SK-N-SH (cell line): ENCODE measurements around the gene CCDC93. TPM values are rescaled to one million over a fixed set of nuclear protein-coding genes. Genes with fewer than 3 reads are reported as not detected.

Experiments used
- CTCF ChIA-PET: fragments of 300-600, 350-600 bp; formaldehyde crosslinking; extraction: SDS; loops from one replicate; lab custom pipeline; 2021; lab: Yijun Ruan, JAX
- POLR2A ChIA-PET: fragments of 350-600 bp; sonication (Branson Sonifier 250); formaldehyde crosslinking; extraction: SDS; loops from one replicate; lab custom pipeline; 2020; ENCODE audit warnings: antibody characterized with exemption, inconsistent platforms; lab: Yijun Ruan, JAX
- DNase-seq: peaks from one replicate; pipeline ENCODE4 v3.0.0; 2012
- H2AFZ ChIP-seq: fragments of 200-600 bp; sonication (generic); 2 replicates; pipeline ENCODE4 v1.8.1; 2016; ENCODE audit warnings: antibody characterized with exemption, mild to moderate bottlenecking, low read depth
- H3F3A ChIP-seq: fragments of 200-600 bp; sonication (generic); replicated peaks from 2 replicates; pipeline ENCODE3; 2016; ENCODE audit warnings: antibody characterized with exemption, mild to moderate bottlenecking; ENCODE audit not compliant: insufficient read depth
- H3K27ac ChIP-seq, 2 experiments: fragments of 200-500 bp in 1 of 2; fragments of 200-600 bp in 1 of 2; sonication (Bioruptor generic) in 1 of 2; sonication (generic), shearing (Covaris generic) in 1 of 2; 2 replicates each; pipeline versions ENCODE4 v1.5.1 to v1.6.1; 2014 to 2016; ENCODE audit warnings: low read depth in 2 of 2, inconsistent platforms in 1 of 2, low read length in 1 of 2, mild to moderate bottlenecking in 1 of 2, mixed read lengths in 1 of 2
- H3K27me3 ChIP-seq: fragments of 200-600 bp; sonication (generic), shearing (Covaris generic); 2 replicates; pipeline ENCODE4 v1.6.1; 2016; ENCODE audit warnings: mixed run types; ENCODE audit not compliant: insufficient read depth
- H3K36me3 ChIP-seq, 2 experiments: fragments of 200-500 bp in 1 of 2; fragments of 200-600 bp in 1 of 2; sonication (Bioruptor generic) in 1 of 2; sonication (generic) in 1 of 2; replicated peaks in 1 of 2; 2 replicates each; pipeline versions ENCODE3 to v1.5.1; 2014 to 2016; ENCODE audit warnings: low read length in 1 of 2, mild to moderate bottlenecking in 1 of 2; ENCODE audit not compliant: insufficient read depth in 2 of 2, control insufficient read depth in 1 of 2
- H3K4me1 ChIP-seq, 2 experiments: fragments of 200-500 bp in 1 of 2; fragments of 200-600 bp in 1 of 2; sonication (Bioruptor generic) in 1 of 2; sonication (generic), shearing (Covaris generic) in 1 of 2; 2 replicates each; pipeline versions ENCODE4 v1.5.1 to v1.6.1; 2014 to 2016; ENCODE audit warnings: low read depth in 1 of 2, low read length in 1 of 2, mixed run types in 1 of 2; ENCODE audit not compliant: insufficient read depth in 2 of 2, control insufficient read depth in 1 of 2
- H3K4me2 ChIP-seq: fragments of 200-600 bp; sonication (generic), shearing (Covaris generic); 2 replicates; pipeline ENCODE4 v1.6.1; 2017; ENCODE audit warnings: mixed run types
- H3K4me3 ChIP-seq, 2 experiments: fragments of 200-500 bp in 1 of 2; fragments of 200-600 bp in 1 of 2; sonication (Bioruptor generic) in 1 of 2; sonication (generic), shearing (Covaris generic) in 1 of 2; 2 replicates each; pipeline versions ENCODE4 v1.5.1 to v1.8.1; 2014 to 2016; ENCODE audit warnings: low read depth in 2 of 2, inconsistent platforms in 1 of 2, low read length in 1 of 2, mild to moderate bottlenecking in 1 of 2, mixed read lengths in 1 of 2, moderate library complexity in 1 of 2
- H3K79me2 ChIP-seq: fragments of 200-600 bp; sonication (generic); 2 replicates; pipeline ENCODE4 v1.8.1; 2017; ENCODE audit warnings: mild to moderate bottlenecking; ENCODE audit not compliant: insufficient read depth
- H3K9ac ChIP-seq: fragments of 200-600 bp; sonication (generic); 2 replicates; pipeline ENCODE4 v1.6.1; 2017; ENCODE audit warnings: mixed run types
- H3K9me2 ChIP-seq: fragments of 200-600 bp; sonication (generic); 2 replicates; pipeline ENCODE4 v1.6.1; 2017; ENCODE audit warnings: mixed run types
- H3K9me3 ChIP-seq: fragments of 200-600 bp; sonication (generic); 2 replicates; pipeline ENCODE4 v1.6.1; 2017; ENCODE audit warnings: mixed run types, mild to moderate bottlenecking, moderate library complexity
- H4K20me1 ChIP-seq: fragments of 200-600 bp; sonication (generic); 2 replicates; pipeline ENCODE4 v1.6.1; 2017; ENCODE audit warnings: mild to moderate bottlenecking, mixed run types; ENCODE audit not compliant: insufficient read depth
- ELF1 ChIP-seq: IDR thresholded peaks from 2 replicates; pipeline ENCODE4 v1.4.0; 2012
- EZH2phosphoT487 ChIP-seq: fragments of 200-600 bp; sonication (generic); IDR thresholded peaks from 2 replicates; pipeline ENCODE4 v1.6.1; 2017; ENCODE audit warnings: low read depth, mixed run types, mild to moderate bottlenecking, antibody characterized with exemption, moderate library complexity, borderline replicate concordance
- FOSL2 ChIP-seq: IDR thresholded peaks from 2 replicates; pipeline ENCODE4 v1.4.0; 2012; ENCODE audit warnings: low read depth, mild to moderate bottlenecking, moderate library complexity, borderline replicate concordance
- FOXJ3 ChIP-seq: sonication (generic); formaldehyde crosslinking; IDR thresholded peaks from 2 replicates; pipeline ENCODE4 v1.5.1; 2020; ENCODE audit warnings: mild to moderate bottlenecking, missing genetic modification reagents
- GABPA ChIP-seq: IDR thresholded peaks from 2 replicates; pipeline ENCODE4 v1.4.0; 2012; ENCODE audit warnings: low read depth, mild to moderate bottlenecking
- GATA2 ChIP-seq: sonication (generic); formaldehyde crosslinking; IDR thresholded peaks from 2 replicates; pipeline ENCODE4 v1.5.0; 2020; ENCODE audit warnings: mild to moderate bottlenecking, missing genetic modification reagents
- JUND ChIP-seq: IDR thresholded peaks from 2 replicates; pipeline ENCODE4 v1.4.0; 2012
- MAX ChIP-seq: IDR thresholded peaks from 2 replicates; pipeline ENCODE4 v1.4.0; 2012; ENCODE audit warnings: low read depth
- MXI1 ChIP-seq: IDR thresholded peaks from 2 replicates; pipeline ENCODE4 v1.6.1; 2012; ENCODE audit warnings: mild to moderate bottlenecking, low read depth, low read length, improper control_type of control experiment
- PBX3 ChIP-seq: IDR thresholded peaks from 2 replicates; pipeline ENCODE4; 2012
- POLR2AphosphoS5 ChIP-seq: IDR thresholded peaks from 2 replicates; pipeline ENCODE4 v1.6.1; 2012; ENCODE audit warnings: low read depth, low read length
- RCOR1 ChIP-seq: fragments of 150-350 bp; IDR thresholded peaks from 2 replicates; pipeline ENCODE4 v1.6.1; 2017; ENCODE audit warnings: antibody characterized with exemption, low read length
- RFX5 ChIP-seq: IDR thresholded peaks from 2 replicates; pipeline ENCODE4 v1.6.1; 2012; ENCODE audit warnings: mild to moderate bottlenecking, improper control_type of control experiment, low read length
- RXRA ChIP-seq: IDR thresholded peaks from 2 replicates; pipeline ENCODE4 v1.4.0; 2012; ENCODE audit warnings: low read depth, mild to moderate bottlenecking, borderline replicate concordance
- TAF1 ChIP-seq: IDR thresholded peaks from 2 replicates; pipeline ENCODE4 v1.6.1; 2012; ENCODE audit warnings: low read depth, mild to moderate bottlenecking, low read length, moderate library complexity, borderline replicate concordance
- TCF12 ChIP-seq: IDR thresholded peaks from 2 replicates; pipeline ENCODE4 v1.4.0; 2012
- TEAD4 ChIP-seq: IDR thresholded peaks from 2 replicates; pipeline ENCODE4 v1.4.0; 2012; ENCODE audit warnings: mild to moderate bottlenecking, borderline replicate concordance; ENCODE audit not compliant: insufficient read depth
- USF1 ChIP-seq: IDR thresholded peaks from 2 replicates; pipeline ENCODE4 v1.4.0; 2012; ENCODE audit warnings: low read depth, borderline replicate concordance
- WGBS: methylation state at CpG from one replicate; pipeline ENCODE4 v1.1.6; 2017; ENCODE audit warnings: low lambda C conversion rate; 5-methylcytosine and 5-hydroxymethylcytosine counted together
- polyA plus RNA-seq, 3 experiments: library from polyadenylated mRNA; depleted of rRNA; stranded (reverse); fragments of >200 nt; gene quantifications; 2 replicates each; pipeline ENCODE4 v1.2.3, GENCODE V29; 2012
- TF ChIP-seq, protein P1 (sequence below): IDR thresholded peaks from 2 replicates; pipeline ENCODE4 v1.4.0; 2012; ENCODE audit warnings: low read depth, borderline replicate concordance
- TF ChIP-seq, protein P2 (sequence below): fragments of 150-350 bp; IDR thresholded peaks from 2 replicates; pipeline ENCODE4 v1.6.1; 2016; ENCODE audit warnings: mild to moderate bottlenecking, low read depth, low read length

Gene CCDC93
- polyA plus RNA-seq, 1 of the 3 experiments (the other 2 are of a cell fraction) = 11.7 TPM

DNA sequence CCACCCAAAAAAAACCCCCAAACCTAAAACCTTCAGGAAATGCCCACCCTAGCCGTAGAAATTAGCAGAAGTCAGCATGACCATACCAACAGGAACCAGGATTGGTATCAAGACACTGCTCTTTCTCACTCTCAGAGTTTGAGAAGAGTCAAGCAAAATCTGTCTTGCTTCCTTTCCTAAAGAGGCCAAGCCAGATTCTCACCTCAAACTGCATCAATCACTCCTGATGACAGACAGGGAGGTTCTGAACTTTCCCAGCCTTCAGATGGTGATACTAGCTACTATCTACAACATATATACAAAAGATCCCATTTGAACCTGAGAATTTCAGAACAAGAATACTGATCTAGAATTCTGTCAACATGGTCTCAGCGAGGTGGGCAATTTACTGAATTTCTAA, 29.7 kb downstream of the CCDC93 start:
- Histone ChIP-seq H3K27me3 (no peaks in the 10 kb centered on the region), H4K20me1 (no peaks in the 10 kb centered on the region), H3K9me3 (no peaks in the 10 kb centered on the region), H3K9me2 (no peaks in the 10 kb centered on the region), H3K4me1 (peaks cover 22 to 36% of the 10 kb centered on the region in 2 experiments)
- no peak for TF ChIP-seq GATA2 (CRISPR knock-in tag)
- TF ChIP-seq PBX3 = 0 out of 2 replicates have a peak, but pooled peaks have one; percentile 12
- TF ChIP-seq, all 33 proteins: peak for 1
- peaks cover 13 to 23% of the 10 kb centered on the region in 2 experiments for H3K36me3 ChIP-seq
- H3K27ac ChIP-seq = peak overlapping the region; percentile 72 to 99
- no peak overlapping the region; the same call in 1 of the 2 replicates for H3K4me2 ChIP-seq
- H3K4me3 ChIP-seq = no peak overlapping the region
- H3F3A ChIP-seq = peaks cover 30% of the 10 kb centered on the region
- H3K9ac ChIP-seq = peak overlapping the region; percentile 2; the same call in 1 of the 2 replicates
- 80% methylated on average over 2 of the region's 2 CpGs for WGBS
- CTCF ChIA-PET = interaction anchor here (1.0 to 2.3 kb wide), 3 partner anchors 11 to 19 kb away, joined by 3 to 8 read pairs (median 7); no protein-coding TSS in a partner anchor
- peaks cover 7% of the 10 kb centered on the region; the same call in 1 of the 2 replicates for H3K79me2 ChIP-seq
- no peak for DNase-seq
- H2AFZ ChIP-seq = no peak overlapping the region
- POLR2A ChIA-PET = no interaction called here

GRCh38 chr2:117983040-117983439, 30.8 kb downstream of the CCDC93 start:
- H2AFZ ChIP-seq = no peak overlapping the region
- no peak overlapping the region for H3K9ac ChIP-seq
- no peak for DNase-seq
- peak overlapping the region; percentile 21; the same call in 1 of the 2 replicates for H3K4me2 ChIP-seq
- peaks cover 42% of the 10 kb centered on the region for H3F3A ChIP-seq
- H3K27ac ChIP-seq = peak overlapping the region; percentile 67 to 99
- WGBS = 21% methylated on average over 3 of the region's 3 CpGs
- no peaks in the 10 kb centered on the region for H3K27me3 ChIP-seq
- peaks cover 26 to 47% of the 10 kb centered on the region in 2 experiments for H3K4me1 ChIP-seq
- peaks cover 14% of the 10 kb centered on the region; the same call in 1 of the 2 replicates for H3K79me2 ChIP-seq
- ChIA-PET CTCF (no interaction called here), POLR2A (no interaction called here)
- no peak overlapping the region for H3K4me3 ChIP-seq
- H3K9me2 ChIP-seq = no peaks in the 10 kb centered on the region
- H3K9me3 ChIP-seq = no peaks in the 10 kb centered on the region
- peaks cover 7 to 18% of the 10 kb centered on the region in 2 experiments for H3K36me3 ChIP-seq
- no peaks in the 10 kb centered on the region for H4K20me1 ChIP-seq
- TF ChIP-seq FOSL2 (peak; percentile 36), POLR2AphosphoS5 (peak; percentile 61; the same call in 1 of the 2 replicates), PBX3 (peak; percentile 78), TEAD4 (peak; percentile 54; the same call in 1 of the 2 replicates), ELF1 (no peak), TCF12 (peak; percentile 89), TAF1 (no peak), MXI1 (no peak), GABPA (no peak), USF1 (no peak), EZH2phosphoT487 (no peak), RXRA (peak; percentile 51; the same call in 1 of the 2 replicates), JUND (peak; percentile 33), RFX5 (no peak), MAX (no peak), RCOR1 (no peak), GATA2 (CRISPR knock-in tag) (no peak), FOXJ3 (CRISPR knock-in tag) (no peak)
- TF ChIP-seq, protein P1, sequence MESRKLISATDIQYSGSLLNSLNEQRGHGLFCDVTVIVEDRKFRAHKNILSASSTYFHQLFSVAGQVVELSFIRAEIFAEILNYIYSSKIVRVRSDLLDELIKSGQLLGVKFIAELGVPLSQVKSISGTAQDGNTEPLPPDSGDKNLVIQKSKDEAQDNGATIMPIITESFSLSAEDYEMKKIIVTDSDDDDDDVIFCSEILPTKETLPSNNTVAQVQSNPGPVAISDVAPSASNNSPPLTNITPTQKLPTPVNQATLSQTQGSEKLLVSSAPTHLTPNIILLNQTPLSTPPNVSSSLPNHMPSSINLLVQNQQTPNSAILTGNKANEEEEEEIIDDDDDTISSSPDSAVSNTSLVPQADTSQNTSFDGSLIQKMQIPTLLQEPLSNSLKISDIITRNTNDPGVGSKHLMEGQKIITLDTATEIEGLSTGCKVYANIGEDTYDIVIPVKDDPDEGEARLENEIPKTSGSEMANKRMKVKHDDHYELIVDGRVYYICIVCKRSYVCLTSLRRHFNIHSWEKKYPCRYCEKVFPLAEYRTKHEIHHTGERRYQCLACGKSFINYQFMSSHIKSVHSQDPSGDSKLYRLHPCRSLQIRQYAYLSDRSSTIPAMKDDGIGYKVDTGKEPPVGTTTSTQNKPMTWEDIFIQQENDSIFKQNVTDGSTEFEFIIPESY = no peak
- TF ChIP-seq, protein P2, sequence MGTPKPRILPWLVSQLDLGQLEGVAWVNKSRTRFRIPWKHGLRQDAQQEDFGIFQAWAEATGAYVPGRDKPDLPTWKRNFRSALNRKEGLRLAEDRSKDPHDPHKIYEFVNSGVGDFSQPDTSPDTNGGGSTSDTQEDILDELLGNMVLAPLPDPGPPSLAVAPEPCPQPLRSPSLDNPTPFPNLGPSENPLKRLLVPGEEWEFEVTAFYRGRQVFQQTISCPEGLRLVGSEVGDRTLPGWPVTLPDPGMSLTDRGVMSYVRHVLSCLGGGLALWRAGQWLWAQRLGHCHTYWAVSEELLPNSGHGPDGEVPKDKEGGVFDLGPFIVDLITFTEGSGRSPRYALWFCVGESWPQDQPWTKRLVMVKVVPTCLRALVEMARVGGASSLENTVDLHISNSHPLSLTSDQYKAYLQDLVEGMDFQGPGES = no peak
